Thoracic aorta (tissue), 2 donors: ENCODE results near the gene NRL. TPM values are rescaled to one million over a fixed set of nuclear protein-coding genes. Genes with fewer than 3 reads are reported as not detected.

Source experiments
- ATAC-seq: fragments of 150-250 bp; one replicate; pipeline ENCODE4 v1.8.0; 2017; ENCODE audit warnings: low read depth; ENCODE audit not compliant: insufficient number of reproducible peaks, low FRiP score
- DNase-seq: peaks from one replicate; pipeline ENCODE4 v3.0.0-alpha.2; 2020; ENCODE audit warnings: low spot score
- H3K27ac ChIP-seq, 2 donors: fragments of 200-600 bp; sonication (generic); 1 replicate in 1 of 2; 2 replicates in 1 of 2; pipeline ENCODE4 v1.5.1; 2016; ENCODE audit warnings: mild to moderate bottlenecking in 2 of 2, moderate library complexity in 2 of 2
- H3K27me3 ChIP-seq: fragments of 200-600 bp; sonication (generic); replicated peaks from 2 replicates; pipeline ENCODE4 v1.6.0; 2016; ENCODE audit warnings: mild to moderate bottlenecking; ENCODE audit not compliant: insufficient read depth
- H3K36me3 ChIP-seq: fragments of 200-600 bp; sonication (generic); one replicate; pipeline ENCODE4 v1.5.1; 2016
- H3K4me1 ChIP-seq, 2 donors: fragments of 200-600 bp; sonication (generic); 1 replicate in 1 of 2; 2 replicates in 1 of 2; pipeline versions ENCODE4 v1.5.1 to v1.6.0; 2016; ENCODE audit warnings: low read depth in 2 of 2, mild to moderate bottlenecking in 1 of 2; ENCODE audit not compliant: control insufficient read depth in 1 of 2
- H3K4me3 ChIP-seq: fragments of 200-600 bp; sonication (generic); 2 replicates; pipeline ENCODE4 v1.5.1; 2016; ENCODE audit warnings: mild to moderate bottlenecking
- H3K9me3 ChIP-seq: fragments of 200-600 bp; sonication (generic); 2 replicates; pipeline ENCODE4 v1.5.1; 2016
- total RNA-seq, 2 donors: library from RNA; depleted of rRNA; stranded (reverse); fragments of >200 nt; gene quantifications; one replicate each; pipeline versions ENCODE4 v1.1.0 to v1.2.3, GENCODE V29; 2016
- TF ChIP-seq, protein P1 (sequence below): fragments of 200-600 bp; sonication (generic); IDR thresholded peaks from one replicate; pipeline ENCODE4 v1.5.1; 2019; ENCODE audit warnings: antibody characterized with exemption

The NRL gene
- total RNA-seq, 2 donors from 2014 or later = 0.92 to 6.1 TPM

DNA sequence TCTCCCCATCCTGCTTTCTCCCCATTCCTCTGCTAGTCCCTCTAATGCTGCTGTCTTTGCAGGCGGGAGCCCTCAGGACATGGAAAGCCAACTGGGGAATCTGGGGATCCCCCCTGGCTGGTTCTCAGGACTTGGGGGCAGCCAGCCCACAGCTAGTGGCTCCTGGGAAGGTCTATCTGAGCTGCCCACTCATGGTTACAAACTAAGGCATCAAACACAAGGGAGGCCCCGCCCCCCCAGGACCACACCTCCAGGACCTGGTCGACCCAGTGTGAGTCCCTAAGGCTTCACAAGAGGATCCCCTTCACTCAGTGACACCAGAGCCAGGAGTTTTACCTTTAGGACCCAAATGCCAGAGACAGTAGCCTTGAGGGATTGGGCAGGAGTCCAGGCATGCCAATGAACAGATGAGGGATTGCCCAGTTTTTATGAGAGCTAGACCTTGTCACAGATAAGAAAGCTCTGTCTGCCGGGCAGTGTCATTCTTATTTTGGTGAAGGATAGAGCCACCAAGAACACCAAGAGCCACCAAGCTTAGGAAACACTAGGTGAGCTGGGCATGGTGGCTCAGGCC is 51.4 kb downstream of the NRL start:
- DNase-seq = no peak
- no peak overlapping the region for H3K27ac ChIP-seq
- ATAC-seq = no peak
- H3K4me3 ChIP-seq = no peak overlapping the region
- no peaks in the 10 kb centered on the region for H3K9me3 ChIP-seq
- H3K36me3 ChIP-seq = no peaks in the 10 kb centered on the region
- TF ChIP-seq, protein P1, sequence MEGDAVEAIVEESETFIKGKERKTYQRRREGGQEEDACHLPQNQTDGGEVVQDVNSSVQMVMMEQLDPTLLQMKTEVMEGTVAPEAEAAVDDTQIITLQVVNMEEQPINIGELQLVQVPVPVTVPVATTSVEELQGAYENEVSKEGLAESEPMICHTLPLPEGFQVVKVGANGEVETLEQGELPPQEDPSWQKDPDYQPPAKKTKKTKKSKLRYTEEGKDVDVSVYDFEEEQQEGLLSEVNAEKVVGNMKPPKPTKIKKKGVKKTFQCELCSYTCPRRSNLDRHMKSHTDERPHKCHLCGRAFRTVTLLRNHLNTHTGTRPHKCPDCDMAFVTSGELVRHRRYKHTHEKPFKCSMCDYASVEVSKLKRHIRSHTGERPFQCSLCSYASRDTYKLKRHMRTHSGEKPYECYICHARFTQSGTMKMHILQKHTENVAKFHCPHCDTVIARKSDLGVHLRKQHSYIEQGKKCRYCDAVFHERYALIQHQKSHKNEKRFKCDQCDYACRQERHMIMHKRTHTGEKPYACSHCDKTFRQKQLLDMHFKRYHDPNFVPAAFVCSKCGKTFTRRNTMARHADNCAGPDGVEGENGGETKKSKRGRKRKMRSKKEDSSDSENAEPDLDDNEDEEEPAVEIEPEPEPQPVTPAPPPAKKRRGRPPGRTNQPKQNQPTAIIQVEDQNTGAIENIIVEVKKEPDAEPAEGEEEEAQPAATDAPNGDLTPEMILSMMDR = no peak
- no peaks in the 10 kb centered on the region for H3K4me1 ChIP-seq
- no peaks in the 10 kb centered on the region for H3K27me3 ChIP-seq

DNA sequence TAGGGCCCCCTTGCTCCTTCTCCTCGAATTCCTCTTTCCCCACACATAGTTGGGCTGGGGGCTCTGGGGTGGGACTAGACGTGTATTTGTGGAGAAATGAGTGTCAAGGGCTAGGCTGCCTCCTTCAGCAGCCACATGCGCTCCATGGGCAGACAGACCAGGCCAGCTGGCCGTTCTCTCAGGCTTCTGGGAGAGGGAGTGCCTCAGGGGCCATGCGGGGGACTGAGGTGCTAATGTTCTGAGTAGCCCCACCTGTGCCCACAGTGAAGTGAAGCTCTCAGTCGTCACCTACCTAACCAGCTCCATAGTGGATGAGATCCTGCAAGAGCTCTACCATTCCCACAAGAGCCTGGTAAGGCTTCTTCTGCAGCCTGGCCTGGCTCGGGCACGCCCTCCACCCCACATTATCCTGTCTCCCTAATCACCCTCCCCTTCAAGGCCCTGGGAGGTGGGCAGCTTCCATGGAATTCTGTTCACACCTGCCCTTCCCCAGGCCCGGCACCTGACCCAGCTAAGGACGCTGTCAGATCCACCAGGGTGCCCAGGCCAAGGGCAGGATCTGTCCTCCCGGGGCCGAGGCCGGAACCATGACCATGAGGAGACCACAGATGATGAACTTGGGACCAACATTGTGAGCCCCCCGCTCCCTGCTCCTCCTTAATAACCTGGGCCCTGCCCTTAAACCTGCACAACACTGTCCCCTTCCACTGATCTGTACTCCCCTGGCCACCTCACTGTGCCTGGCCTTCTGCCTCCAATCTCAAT is 52.4 kb downstream of the NRL start:
- Histone ChIP-seq H3K27ac (no peak overlapping the region), H3K4me3 (no peak overlapping the region), H3K4me1 (no peaks in the 10 kb centered on the region), H3K27me3 (no peaks in the 10 kb centered on the region), H3K36me3 (no peaks in the 10 kb centered on the region), H3K9me3 (no peaks in the 10 kb centered on the region)
- TF ChIP-seq, protein P1 = no peak
- DNase-seq (no peak), ATAC-seq (no peak)

DNA sequence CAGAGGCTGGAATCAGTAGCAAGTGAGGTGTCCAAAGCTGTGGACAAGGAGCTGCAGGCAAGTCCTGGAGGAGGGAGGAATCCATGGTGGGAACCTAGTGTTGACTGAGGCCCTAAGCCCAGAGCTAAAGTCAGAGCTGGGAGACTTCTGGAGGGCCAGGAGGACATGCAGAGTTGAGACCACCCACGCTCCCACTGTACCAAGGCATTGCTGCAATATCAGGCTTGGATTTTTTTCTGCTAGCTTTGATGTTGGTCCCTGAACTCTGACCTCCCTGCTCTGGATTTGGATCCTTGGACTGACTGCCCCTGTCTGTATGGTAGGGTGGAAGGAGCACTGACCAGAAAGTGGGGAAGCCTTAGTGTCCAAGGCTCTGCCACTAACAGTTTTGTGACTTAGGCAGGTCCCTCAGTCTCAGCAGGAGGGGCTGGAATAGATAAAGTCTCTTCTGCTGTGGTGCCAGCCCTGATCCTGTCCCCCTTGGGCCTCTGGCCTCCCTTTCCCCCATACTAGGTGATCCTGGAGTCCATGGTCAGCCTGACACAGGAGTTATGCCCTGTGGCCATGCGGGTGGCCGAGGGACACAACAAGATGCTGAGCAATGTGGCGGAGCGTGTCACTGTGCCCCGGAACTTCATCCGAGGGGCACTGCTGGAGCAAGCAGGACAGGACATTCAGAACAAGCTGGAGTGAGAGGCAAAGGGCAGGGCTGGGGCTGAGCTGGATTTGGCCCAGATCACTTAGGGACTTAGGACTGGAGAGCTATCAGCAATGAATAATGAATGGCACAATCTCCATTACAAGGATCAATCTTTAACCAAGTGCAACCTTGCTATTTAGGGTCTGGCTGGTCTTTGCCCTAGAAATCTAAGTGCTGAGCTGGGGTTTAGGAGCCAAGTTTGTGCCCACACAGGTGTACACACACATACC is 53.5 kb downstream of the NRL start:
- Histone ChIP-seq H3K9me3 (no peaks in the 10 kb centered on the region), H3K27me3 (no peaks in the 10 kb centered on the region), H3K27ac (no peak overlapping the region), H3K4me1 (no peaks in the 10 kb centered on the region), H3K36me3 (no peaks in the 10 kb centered on the region), H3K4me3 (no peak overlapping the region)
- no peak for DNase-seq
- no peak for ATAC-seq
- TF ChIP-seq, protein P1 = no peak

DNA sequence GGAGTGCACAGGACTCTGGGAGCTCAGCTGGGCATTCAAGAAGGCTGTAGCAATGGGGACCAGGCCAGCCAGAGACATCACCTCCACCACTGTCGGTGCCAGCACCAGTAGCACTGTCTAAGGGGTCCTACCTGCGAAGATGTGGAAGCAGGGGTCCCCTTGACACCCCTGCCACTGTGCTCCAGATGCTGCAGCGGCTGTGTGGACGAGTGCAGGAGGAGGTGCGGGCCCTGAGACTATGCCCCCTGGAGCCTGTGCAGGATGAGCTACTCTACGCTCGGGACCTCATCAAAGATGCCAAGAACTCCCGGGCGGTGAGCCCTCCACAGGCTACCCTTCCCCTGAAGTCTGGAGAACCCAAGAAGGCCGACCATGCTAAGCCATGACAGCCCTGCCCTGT is 54.3 kb downstream of the NRL start:
- no peaks in the 10 kb centered on the region for H3K36me3 ChIP-seq
- H3K9me3 ChIP-seq = no peaks in the 10 kb centered on the region
- H3K4me3 ChIP-seq = no peak overlapping the region
- DNase-seq = no peak
- no peaks in the 10 kb centered on the region for H3K27me3 ChIP-seq
- TF ChIP-seq, protein P1 = no peak
- H3K4me1 ChIP-seq = no peaks in the 10 kb centered on the region
- H3K27ac ChIP-seq = no peak overlapping the region
- no peak for ATAC-seq

DNA sequence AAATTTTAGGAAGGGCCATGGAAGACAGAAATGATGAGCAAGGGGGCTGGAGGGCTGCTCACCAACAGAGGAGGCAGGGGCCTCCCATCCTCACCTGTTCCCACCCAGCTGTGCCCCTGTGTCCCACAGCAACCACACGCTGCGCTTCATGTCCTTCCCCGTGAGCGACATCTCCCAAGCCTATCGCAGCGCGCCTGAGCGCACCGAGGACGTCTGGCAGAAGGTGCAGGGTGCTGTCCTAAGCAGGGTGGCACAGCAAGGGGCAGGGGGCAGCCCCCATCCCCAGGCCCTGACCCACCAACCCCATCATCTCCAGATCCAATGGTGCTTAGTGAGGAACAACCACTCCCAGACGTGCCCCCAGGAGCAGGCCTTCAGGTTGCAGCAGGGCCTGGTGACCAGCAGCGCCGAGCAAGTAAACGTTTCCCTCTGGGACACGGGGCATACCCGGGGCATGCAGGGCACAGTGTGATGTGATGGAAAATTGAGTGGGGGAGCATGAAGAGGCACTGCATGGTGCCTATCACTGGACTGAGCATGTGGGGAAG is 54.8 kb downstream of the NRL start:
- DNase-seq (no peak), ATAC-seq (no peak)
- no peaks in the 10 kb centered on the region for H3K27me3 ChIP-seq
- no peak overlapping the region for H3K4me3 ChIP-seq
- no peak overlapping the region for H3K27ac ChIP-seq
- no peaks in the 10 kb centered on the region for H3K4me1 ChIP-seq
- no peaks in the 10 kb centered on the region for H3K9me3 ChIP-seq
- no peaks in the 10 kb centered on the region for H3K36me3 ChIP-seq
- TF ChIP-seq, protein P1 = no peak
